OCI-M1 (cell line): ENCODE results near the gene ZNF492.
A peak's percentile ranks its signal among the peaks of the same experiment; 100 is the strongest.
"Not testable (repeated sequence)": the region's sequence is repeated elsewhere in the genome, so short reads cannot be mapped to it uniquely, and the experiment has no call there.

Experiments
- DNase-seq: peaks from one replicate; lab custom pipeline; 2025; lab: John Stamatoyannopoulos, UW

Gene ZNF492

DNA sequence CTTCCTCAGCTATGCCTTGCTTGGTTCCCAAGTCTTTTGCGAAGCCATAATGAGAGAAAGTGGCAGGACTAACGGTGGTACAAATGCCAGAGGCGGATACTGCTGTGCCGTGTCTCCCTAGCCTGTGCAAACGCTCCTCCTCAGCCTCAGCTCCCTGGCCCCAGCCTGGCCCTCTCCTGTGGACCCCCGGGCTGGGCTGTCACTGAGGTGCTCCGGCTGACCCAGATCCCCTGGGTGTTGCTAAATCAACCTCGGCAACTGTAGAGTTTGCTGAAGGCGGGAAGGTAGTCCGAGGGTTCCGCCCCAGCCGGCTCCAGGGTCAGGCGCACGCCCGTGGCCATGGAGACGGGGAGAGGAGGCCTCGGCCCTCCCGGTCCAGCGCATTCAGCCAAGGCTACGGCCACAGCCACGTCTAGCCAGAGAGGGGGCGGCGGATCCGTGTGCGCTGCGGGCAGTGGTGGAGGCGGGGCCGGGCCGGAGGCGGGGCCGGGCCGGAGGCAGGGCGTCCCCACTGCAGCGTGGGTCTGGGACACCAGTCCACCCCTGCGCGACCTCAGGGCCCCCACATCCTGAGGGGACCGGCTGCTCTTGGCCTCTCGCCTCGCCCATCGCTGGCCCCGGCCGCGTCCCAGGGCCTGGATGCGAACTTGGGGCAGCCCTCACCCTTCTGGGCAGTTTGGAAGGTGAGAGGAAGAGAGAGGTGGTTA, 16.4 kb upstream of the ZNF492 start:
- DNase-seq: no peak

DNA sequence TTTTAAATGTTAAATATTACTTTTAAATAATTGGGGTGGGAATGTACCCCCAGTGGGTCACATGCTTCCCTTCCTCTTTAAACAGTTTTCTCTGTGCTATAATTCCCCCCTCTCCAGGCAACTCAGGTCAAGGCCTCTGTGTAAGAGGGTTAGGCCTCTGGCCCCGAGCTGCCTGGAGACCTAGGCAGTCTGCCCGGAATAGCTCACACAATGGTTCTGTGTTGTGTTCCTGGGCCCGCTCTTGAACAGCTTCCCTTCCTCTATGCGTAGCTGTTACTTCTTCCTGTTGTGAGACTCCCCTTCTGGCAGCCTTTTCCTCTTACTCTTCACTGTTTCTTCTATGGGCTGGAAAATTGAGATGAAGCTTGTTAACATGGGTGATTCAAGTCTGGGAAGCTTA, 14.8 kb upstream of the ZNF492 start:
- no peak for DNase-seq

DNA sequence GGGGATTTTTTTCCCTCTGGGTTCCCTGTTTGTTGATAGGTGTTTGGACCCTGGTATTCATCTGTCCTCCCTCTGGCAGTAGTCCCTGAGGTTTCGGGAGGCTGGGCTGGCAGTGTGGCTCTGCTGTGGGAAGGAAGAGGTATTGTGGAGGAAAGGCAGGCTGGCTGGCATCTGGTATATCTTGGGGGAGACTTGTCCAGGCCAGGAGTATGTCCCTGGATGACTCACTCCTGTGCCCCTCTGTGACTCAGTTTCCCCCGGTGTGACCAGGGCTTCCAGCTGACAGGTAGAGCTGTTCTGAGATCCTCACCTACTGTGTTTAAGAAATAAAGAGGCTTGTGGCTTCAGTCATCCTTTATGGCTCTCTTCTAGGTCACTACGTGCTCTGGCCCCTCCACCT, 14.2 kb upstream of the ZNF492 start:
- DNase-seq: no peak

DNA sequence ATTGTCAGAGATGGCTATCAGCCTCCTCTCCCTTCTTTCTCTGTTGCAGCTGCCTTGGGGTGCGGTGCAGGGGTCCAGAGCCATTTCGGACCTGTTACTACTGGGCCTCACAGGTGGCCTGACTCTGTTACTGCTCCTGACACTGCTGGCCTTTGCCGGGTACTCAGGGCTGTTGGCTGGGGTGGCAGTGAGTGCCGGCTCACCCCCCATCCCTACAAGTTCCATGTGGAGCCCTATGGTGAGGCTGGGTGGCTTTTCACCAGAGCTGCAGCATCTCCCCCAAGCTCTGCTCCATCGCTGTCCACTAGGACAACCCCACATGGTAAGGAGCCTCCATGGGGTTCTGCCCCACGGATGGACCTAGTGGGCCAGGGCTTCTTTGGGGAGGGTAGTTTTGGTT, 13.7 kb upstream of the ZNF492 start:
- no peak for DNase-seq

DNA sequence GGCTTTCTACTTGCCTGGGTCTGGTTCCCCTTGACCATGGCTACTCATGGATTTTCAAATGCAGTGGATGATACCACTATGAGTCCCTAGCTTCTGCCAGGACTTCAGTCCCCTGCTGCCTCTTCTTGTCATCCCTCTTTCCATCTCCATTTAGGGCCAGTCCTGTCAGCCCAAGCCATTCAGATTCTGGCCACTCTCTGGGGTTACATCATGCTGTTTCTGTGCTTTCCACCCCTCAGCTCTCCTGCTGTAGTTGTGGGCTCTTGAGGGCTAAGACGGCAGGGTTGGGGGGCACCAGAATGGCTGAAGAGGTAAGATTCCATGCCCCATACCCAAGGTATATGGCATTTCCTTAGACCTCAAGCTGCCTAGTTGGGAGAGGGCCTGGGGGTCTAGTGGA, 13.2 kb upstream of the ZNF492 start:
- DNase-seq: no peak

DNA sequence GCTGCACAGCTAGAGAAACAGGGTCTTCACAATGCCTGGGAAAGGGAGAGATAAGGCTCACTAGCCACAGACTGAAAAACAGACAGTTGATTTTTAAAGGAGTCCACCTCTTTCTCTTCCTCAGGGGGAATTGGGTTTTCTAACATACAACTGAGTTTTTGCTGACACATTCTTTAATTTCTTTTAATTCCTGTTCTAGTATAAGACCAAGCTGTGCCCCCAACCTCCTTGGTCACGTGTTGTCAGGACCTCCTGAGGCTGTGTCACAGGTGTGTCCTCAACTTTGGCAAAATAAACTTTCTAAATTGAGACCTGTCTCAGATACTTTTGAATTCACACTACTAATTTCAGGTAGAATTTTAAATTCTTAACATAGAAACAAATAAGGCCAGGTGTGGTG, 12.1 kb upstream of the ZNF492 start:
- peak; percentile 81 for DNase-seq

DNA sequence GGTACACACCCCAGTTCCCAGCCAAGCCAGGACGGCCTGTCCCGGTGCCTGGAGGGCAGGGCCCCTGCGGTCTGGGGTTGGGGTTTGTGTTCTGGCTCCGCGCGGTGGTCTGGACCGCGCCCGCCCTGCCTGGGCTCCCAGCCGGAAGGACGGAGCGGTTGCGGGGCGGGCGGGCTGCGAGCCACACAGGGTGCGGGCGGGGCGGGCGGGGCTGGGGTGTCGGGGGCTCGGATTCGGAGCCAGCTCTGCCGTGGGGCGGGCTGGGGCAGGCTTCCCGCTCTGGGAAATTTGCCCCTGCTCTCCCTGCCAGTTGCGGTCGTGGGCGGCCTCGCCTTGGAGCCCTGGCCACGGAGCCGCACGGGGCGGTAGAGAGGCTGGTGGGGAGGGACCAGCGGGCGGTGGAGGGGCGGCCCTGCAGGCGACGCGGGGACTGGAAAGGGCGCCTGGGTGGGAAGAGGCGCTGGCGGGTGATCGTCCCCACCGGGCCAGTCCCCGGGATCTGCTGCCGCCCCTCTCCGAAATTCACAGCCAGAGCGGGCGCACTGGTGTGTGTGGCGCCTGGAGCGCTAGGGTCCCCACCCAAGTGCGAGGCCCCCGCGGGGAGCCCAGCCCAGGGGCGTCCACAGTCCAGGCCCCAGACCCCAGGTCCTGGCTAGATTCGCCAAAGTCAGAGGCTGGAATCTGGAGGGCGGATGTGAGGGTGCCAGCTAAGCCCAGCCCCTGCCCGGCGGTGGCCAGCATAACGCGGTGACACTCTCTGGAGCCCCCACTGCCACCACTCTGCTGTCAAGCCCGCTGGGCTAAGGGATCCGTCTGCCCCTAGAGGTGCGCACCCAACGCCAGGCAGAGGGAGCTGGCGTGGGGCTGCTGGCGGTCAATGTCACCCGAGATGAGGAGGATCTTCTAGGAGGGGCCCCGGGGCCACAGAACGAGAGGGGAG, 11.0 kb upstream of the ZNF492 start:
- DNase-seq: no peak

DNA sequence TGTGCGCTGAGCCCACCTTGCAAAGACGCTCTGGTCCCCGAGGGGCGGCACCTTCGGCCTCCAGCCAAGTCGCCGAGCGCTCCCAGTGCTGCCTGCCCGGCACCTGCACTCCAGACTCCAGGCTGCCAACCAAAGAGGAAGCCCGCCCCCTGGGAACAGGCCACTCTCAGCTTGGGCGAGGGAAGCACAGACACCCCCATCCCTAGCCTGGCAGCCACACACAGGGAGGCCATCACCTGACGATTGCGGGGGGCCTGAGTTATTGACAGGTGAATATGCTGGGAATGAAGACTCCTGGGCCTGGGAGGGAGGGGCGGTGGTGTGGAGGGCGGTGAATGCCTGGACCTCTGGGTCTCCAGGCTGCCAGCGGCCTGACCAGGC, 10.3 kb upstream of the ZNF492 start:
- DNase-seq: no peak

DNA sequence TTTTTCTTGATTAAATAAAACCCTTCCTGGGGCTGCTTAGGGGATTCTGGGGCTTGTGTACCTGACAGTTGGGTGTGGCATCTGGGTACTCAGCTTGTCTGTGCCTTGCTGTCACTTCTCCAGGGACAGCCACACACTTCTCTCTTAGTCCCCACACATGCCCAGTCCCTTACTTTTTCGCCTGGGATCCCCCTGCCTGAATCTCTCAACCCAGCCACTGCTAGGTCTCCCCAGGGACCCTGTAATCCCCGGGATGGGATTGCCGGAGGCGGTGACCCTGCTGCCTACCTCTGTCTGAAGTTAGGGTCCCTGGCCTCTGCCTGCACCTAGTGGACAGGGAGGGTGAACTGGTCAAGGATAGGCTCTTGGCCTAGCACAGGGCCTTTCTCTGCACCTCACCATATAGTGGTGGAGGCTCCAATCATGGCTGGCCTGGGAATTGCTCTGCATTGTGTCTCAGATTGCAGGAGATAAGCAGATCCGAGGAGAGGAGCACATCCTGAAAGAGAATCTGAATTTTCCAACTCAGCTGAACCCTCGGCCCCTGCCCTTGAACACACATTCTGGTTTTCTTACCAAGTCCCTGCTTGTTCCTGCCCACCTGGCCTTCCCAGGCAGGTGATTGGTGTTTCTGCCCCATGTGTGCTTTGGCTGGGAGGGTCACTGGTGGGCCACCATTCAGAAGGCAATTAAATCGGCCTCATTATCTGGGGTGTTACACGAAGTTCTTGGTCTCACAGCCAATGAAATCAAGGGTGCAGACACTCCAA, 8.7 kb upstream of the ZNF492 start:
- no peak for DNase-seq

DNA sequence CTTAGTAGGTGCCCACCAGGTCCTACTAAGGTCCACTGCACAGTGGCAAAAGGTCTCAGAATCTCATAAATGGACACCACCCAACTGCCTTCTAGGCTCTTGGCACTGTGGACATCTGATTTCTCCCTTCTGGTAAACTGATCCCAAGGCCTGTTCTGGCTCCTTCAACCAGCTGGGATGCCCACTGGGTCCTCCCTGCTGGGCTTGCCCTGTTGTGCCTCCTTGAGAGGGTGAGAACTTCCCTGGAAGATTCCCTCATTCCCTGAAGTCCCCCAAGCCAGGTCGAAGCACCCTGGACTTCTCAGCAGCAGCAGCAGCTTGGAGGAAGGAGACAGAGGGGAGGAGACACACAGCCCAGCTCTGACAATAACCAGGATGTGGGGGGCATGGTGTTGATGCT, 6.6 kb upstream of the ZNF492 start:
- no peak for DNase-seq

DNA sequence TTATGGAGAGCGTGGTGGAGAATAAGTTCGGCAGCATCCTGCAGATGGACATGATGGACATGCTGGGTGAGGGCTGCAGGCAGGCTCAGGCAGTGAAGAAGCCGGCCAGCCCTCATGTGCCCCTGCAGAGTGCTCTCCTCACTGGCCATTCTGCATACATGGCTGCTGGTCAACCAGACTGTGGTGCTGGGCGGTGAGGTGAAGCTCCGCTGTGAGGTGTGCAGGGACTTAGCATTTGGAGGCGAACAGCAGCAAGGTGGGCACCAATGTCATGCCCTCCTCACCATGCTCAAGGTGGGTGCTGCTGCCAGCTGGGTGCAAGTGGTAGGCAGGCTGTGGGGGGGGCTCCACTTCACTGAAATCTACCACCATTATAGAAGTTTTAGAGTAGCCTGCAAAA, 5.7 kb upstream of the ZNF492 start:
- no peak for DNase-seq

DNA sequence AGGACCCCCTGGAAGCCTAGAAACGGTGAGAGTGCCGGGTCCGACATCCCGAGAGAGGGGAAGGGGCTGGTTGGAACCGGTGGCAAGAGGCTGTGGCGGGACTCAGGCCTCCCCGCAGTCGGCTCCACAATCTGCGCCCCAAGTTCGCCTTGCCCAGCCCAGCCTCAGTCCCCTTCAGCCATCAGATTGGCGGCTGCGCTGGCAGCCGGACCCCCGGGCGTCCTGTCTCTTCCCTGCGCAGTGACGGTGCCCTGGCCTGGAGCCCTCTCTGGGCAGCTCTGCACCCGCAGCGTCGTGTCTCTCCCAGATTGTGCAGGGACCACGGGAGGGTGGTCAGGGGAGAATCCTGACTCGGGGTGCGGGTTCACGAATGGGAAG, 315 bp downstream of the ZNF492 start:
- no peak for DNase-seq

DNA sequence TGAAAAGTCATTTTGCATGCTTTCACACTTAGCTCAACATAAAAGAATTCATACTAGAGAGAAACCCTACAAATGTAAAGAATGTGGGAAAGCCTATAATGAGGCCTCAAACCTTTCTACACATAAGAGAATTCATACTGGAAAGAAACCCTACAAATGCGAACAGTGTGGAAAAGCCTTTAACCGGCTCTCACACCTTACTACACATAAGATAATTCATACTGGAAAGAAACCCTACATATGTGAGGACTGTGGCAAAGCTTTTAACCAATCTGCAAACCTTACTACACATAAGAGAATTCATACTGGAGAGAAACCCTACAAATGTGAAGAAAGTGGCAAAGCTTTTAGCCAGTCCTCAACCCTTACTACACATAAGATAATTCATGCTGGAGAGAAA, 51.4 kb downstream of the ZNF492 start:
- DNase-seq: not testable (repeated sequence)

DNA sequence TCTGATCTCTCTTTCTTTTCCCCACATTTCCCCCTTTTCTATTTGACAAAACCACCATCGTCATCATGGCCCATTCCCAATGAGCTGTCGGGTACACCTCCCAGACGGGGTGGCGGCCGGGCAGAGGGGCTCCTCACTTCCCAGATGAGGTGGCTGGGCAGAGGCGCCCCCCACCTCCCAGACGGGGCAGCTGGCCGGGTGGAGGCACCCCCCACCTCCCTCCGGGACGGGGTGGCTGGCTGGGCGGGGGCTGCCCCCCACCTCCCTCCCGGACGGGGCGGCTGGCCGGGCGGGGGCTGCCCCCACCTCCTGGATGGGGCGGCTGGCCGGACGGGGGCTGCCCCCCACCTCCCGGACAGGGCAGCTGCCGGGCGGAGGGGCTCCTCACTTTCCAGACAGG, 68.5 kb downstream of the ZNF492 start:
- not testable (repeated sequence) for DNase-seq

DNA sequence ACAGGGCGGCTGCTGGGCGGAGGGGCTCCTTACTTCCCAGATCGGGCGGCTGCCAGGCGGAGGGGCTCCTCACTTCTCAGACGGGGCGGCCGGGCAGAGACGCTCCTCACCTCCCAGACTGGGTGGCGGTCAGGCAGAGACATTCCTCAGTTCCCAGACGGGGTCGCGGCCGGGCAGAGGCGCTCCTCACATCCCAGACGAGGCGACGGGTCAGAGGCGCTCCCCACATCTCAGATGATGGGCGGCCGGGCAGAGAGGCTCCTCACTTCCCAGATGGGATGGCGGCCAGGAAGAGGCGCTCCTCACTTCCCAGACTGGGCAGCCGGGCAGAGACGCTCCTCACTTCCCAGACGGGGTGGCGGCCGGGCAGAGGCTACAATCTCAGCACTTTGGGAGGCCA, 69.0 kb downstream of the ZNF492 start:
- not testable (repeated sequence) for DNase-seq

DNA sequence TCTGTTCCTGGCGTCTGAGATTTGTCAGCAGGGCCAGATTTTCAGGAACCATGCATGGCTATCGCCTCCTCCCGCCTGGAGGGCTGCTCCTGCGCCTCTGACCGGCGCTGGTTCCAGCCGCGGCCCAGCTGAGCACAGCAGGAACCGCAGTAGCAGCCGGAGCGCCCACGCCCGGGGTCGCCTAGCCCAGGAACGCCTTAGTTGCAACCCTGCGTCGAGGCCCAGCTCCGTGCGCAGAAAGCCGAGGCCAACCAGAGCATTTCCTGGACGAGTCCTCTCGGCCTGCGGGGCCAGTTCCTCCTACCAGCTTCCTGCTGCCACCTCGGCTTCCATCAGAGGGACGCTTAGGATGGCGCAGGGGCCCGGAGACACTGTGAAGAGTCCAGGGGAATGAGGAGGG, 74.9 kb downstream of the ZNF492 start:
- DNase-seq: no peak
